Measurements from ENCODE around the gene FAT1.

Gene FAT1

GRCh38 chr4:186604124-186604807 lies 119.4 kb downstream of the FAT1 start:
- no peak for DNase-seq

- no peak for DNase-seq
These were observed 120.7 kb downstream of the FAT1 start for GRCh38 chr4:186602978-186603377.

GRCh38 chr4:186599483-186599882 lies 124.2 kb downstream of the FAT1 start:
- DNase-seq: no peak

- DNase-seq: no peak
These were observed 125.0 kb downstream of the FAT1 start for GRCh38 chr4:186598686-186599085.

- DNase-seq: no peak
These were observed 126.7 kb downstream of the FAT1 start for GRCh38 chr4:186596850-186597390.

- DNase-seq: no peak
These were observed 127.3 kb downstream of the FAT1 start for GRCh38 chr4:186596346-186596745.

- no peak for DNase-seq
These were observed 130.1 kb downstream of the FAT1 start for GRCh38 chr4:186593587-186593973.

- no peak for DNase-seq
These were observed 130.6 kb downstream of the FAT1 start for GRCh38 chr4:186592966-186593586.

- no peak for DNase-seq
These were observed 131.2 kb downstream of the FAT1 start for GRCh38 chr4:186592445-186592844.

GRCh38 chr4:186591651-186592050 lies 132.0 kb downstream of the FAT1 start:
- no peak for DNase-seq

- DNase-seq: no peak
These were observed 135.2 kb downstream of the FAT1 start for GRCh38 chr4:186588503-186588902.

- peak; percentile 15 for DNase-seq
These were observed 136.1 kb downstream of the FAT1 start for GRCh38 chr4:186587416-186588018.

- no peak for DNase-seq
These were observed 137.5 kb downstream of the FAT1 start for GRCh38 chr4:186586205-186586604.

GRCh38 chr4:186584912-186585311 lies 138.7 kb downstream of the FAT1 start:
- DNase-seq: no peak

- no peak for DNase-seq
These were observed 142.2 kb downstream of the FAT1 start for GRCh38 chr4:186581421-186581820.

GRCh38 chr4:186580669-186581068 lies 143.0 kb downstream of the FAT1 start:
- DNase-seq: no peak

GRCh38 chr4:186570193-186570996 lies 153.3 kb downstream of the FAT1 start:
- no peak for DNase-seq

- no peak for DNase-seq
These were observed 154.0 kb downstream of the FAT1 start for GRCh38 chr4:186569533-186570192.

- no peak for DNase-seq
These were observed 157.6 kb downstream of the FAT1 start for GRCh38 chr4:186566068-186566467.

- no peak for DNase-seq
These were observed 159.9 kb downstream of the FAT1 start for GRCh38 chr4:186563761-186564160.

- no peak for DNase-seq
These were observed 161.9 kb downstream of the FAT1 start for GRCh38 chr4:186561748-186562147.

- no peak for DNase-seq
These were observed 163.0 kb downstream of the FAT1 start for GRCh38 chr4:186560647-186561046.

- no peak for DNase-seq
These were observed 166.2 kb downstream of the FAT1 start for GRCh38 chr4:186557486-186557885.

Measured in activated effector memory CD4-positive, alpha-beta T cell treated with Interleukin-2 at 50 U/mL for 16 hours (primary cell).